DMS114 treated with DMSO at 0.1 percent for 48 hours (cell line): Measurements from ENCODE around the gene SPRN.
"Not testable (repeated sequence)": the region's sequence is repeated elsewhere in the genome, so short reads cannot be mapped to it uniquely, and the experiment has no call there.

ENCODE experiments used
- DNase-seq: peaks from one replicate; lab custom pipeline; 2025; ENCODE audit not compliant: unreplicated experiment; lab: John Stamatoyannopoulos, UW

The SPRN gene

GRCh38 chr10:133388973-133389818, 35.2 kb downstream of the SPRN start:
- DNase-seq = no peak

GRCh38 chr10:133388236-133388972, 36.0 kb downstream of the SPRN start:
- no peak for DNase-seq

- DNase-seq = not testable (repeated sequence)
Observed at GRCh38 chr10:133386951-133387350, 37.5 kb downstream of the SPRN start.

- DNase-seq = no peak
Observed at GRCh38 chr10:133385214-133385613, 39.2 kb downstream of the SPRN start.

GRCh38 chr10:133384071-133384470, 40.4 kb downstream of the SPRN start:
- no peak for DNase-seq

- DNase-seq = no peak
Observed at GRCh38 chr10:133383551-133383950, 40.9 kb downstream of the SPRN start.

- DNase-seq = no peak
Observed at GRCh38 chr10:133381036-133381435, 43.4 kb downstream of the SPRN start.

GRCh38 chr10:133379801-133380666, 44.4 kb downstream of the SPRN start:
- DNase-seq = no peak

- DNase-seq = no peak
Observed at GRCh38 chr10:133379152-133379800, 45.1 kb downstream of the SPRN start, which contains the start of gene PAOX. PAOX (plus strand) TSS chr10:133379262; CDS start chr10:133379317, 55 bp downstream.

GRCh38 chr10:133378251-133379096, 46.0 kb downstream of the SPRN start:
- peak; percentile 26 for DNase-seq

- no peak for DNase-seq
Observed at GRCh38 chr10:133377818-133378250, 46.6 kb downstream of the SPRN start.

- DNase-seq = no peak
Observed at GRCh38 chr10:133377025-133377817, 47.2 kb downstream of the SPRN start.

- DNase-seq = not testable (repeated sequence)
Observed at GRCh38 chr10:133376183-133376582, 48.2 kb downstream of the SPRN start.

- DNase-seq = no peak
Observed at GRCh38 chr10:133375357-133376115, 48.9 kb downstream of the SPRN start.

- peak; percentile 84 for DNase-seq
Observed at GRCh38 chr10:133373174-133374090, 51.0 kb downstream of the SPRN start, which contains the start of gene ECHS1. ECHS1 (minus strand) TSS chr10:133373354; CDS start chr10:133373333, 21 bp downstream.

- DNase-seq = no peak
Observed at GRCh38 chr10:133372507-133372906, 51.9 kb downstream of the SPRN start.
